ENCODE data around the gene TRIM14.

DNA sequence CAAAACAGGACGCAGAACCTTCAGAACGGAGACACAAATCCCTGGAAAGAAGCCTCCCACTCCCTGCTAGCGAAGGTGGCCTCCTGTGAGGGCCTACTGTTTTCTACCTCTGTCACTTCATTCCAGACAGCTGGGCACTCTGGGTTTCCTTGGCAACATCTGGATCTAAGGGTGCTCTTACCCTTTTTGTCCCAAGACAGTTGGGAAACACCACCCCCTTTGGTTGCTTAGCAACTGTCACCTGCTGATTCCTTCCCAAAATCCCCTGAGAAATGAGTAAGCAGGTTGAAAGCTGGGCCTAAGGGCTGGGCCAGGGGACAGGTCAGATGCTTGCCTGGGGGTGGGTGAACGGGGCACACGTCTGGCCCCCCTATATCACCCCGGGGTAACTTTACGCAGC is 33.1 kb downstream of the TRIM14 start:
- TF ChIP-seq, protein P1, sequence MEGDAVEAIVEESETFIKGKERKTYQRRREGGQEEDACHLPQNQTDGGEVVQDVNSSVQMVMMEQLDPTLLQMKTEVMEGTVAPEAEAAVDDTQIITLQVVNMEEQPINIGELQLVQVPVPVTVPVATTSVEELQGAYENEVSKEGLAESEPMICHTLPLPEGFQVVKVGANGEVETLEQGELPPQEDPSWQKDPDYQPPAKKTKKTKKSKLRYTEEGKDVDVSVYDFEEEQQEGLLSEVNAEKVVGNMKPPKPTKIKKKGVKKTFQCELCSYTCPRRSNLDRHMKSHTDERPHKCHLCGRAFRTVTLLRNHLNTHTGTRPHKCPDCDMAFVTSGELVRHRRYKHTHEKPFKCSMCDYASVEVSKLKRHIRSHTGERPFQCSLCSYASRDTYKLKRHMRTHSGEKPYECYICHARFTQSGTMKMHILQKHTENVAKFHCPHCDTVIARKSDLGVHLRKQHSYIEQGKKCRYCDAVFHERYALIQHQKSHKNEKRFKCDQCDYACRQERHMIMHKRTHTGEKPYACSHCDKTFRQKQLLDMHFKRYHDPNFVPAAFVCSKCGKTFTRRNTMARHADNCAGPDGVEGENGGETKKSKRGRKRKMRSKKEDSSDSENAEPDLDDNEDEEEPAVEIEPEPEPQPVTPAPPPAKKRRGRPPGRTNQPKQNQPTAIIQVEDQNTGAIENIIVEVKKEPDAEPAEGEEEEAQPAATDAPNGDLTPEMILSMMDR (IDR thresholded peaks at IDR 0.05), result no peak
- TF ChIP-seq POLR2A (IDR thresholded peaks at IDR 0.05) (no peak), POLR2AphosphoS5 (IDR thresholded peaks at IDR 0.05) (no peak), EP300 (IDR thresholded peaks at IDR 0.05) (no peak)

Data from gastroesophageal sphincter (tissue), 3 donors.